Neural progenitor cell (in vitro differentiated cells): ENCODE measurements around the gene NDUFS8.
"Not testable (repeated sequence)": the region's sequence is repeated elsewhere in the genome, so short reads cannot be mapped to it uniquely, and the experiment has no call there.

ENCODE experiments used
- CTCF ChIP-seq: fragments of 200-600 bp; sonication (generic); IDR thresholded peaks from 2 replicates; pipeline ENCODE4 v1.5.1; 2017; ENCODE audit warnings: antibody characterized with exemption, mild to moderate bottlenecking
- EZH2 ChIP-seq: fragments of 200-600 bp; sonication (generic); IDR thresholded peaks from 2 replicates; pipeline ENCODE4 v1.6.1; 2017; ENCODE audit warnings: antibody characterized with exemption, mild to moderate bottlenecking, moderate library complexity
- EZH2phosphoT487 ChIP-seq: fragments of 200-600 bp; sonication (generic); IDR thresholded peaks from 2 replicates; pipeline ENCODE4 v1.6.1; 2017; ENCODE audit warnings: antibody characterized with exemption

GRCh38 chr11:67995129-67995528 lies 35.4 kb upstream of the NDUFS8 start:
- not testable (repeated sequence) for TF ChIP-seq CTCF, EZH2phosphoT487, EZH2
